Mucosa of rectum (tissue), 2 donors: ENCODE measurements around the gene CFAP206.

ENCODE experiments used
- H3K27ac ChIP-seq, 2 donors: one replicate each; pipeline ENCODE4 v1.7.0; 2013; ENCODE audit warnings: inconsistent platforms in 2 of 2, low read depth in 2 of 2, low read length in 2 of 2
- H3K27me3 ChIP-seq, 2 donors: one replicate each; pipeline ENCODE4 v1.7.0; 2013; ENCODE audit warnings: low read length in 2 of 2; ENCODE audit not compliant: control insufficient read depth in 2 of 2, insufficient read depth in 2 of 2
- H3K36me3 ChIP-seq, 2 donors: one replicate each; pipeline ENCODE4 v1.7.0; 2013; ENCODE audit warnings: low read length in 2 of 2; ENCODE audit not compliant: control insufficient read depth in 2 of 2, insufficient read depth in 2 of 2
- H3K4me1 ChIP-seq, 2 donors: one replicate each; pipeline ENCODE4 v1.7.0; 2013; ENCODE audit warnings: low read length in 2 of 2, mild to moderate bottlenecking in 1 of 2; ENCODE audit not compliant: control insufficient read depth in 2 of 2, insufficient read depth in 2 of 2
- H3K4me3 ChIP-seq, 2 donors: one replicate each; pipeline ENCODE4 v1.7.0; 2013; ENCODE audit warnings: low read length in 2 of 2
- H3K9ac ChIP-seq, 2 donors: one replicate each; pipeline ENCODE4 v1.7.0; 2013; ENCODE audit warnings: low read length in 2 of 2, low read depth in 1 of 2, mild to moderate bottlenecking in 1 of 2
- H3K9me3 ChIP-seq, 2 donors: one replicate each; pipeline ENCODE4 v1.7.0; 2013; ENCODE audit warnings: low read length in 2 of 2; ENCODE audit not compliant: control insufficient read depth in 2 of 2
- donor health status: healthy.
- donor health status: Normal muscosa, but diverticular disease.

Gene CFAP206

GRCh38 chr6:87407901-87408720 is at the start of gene CFAP206:
Gene CFAP206, plus strand, starts transcription at chr6:87407972. Its CDS starts 1,868 bp downstream, at chr6:87409840.
- no peaks in the 10 kb centered on the region for H3K36me3 ChIP-seq
- H3K27ac ChIP-seq, result peak within 1 kb of the TSS; percentile 66 to 67
- peak within 1 kb of the TSS; percentile 75 to 84 for H3K9ac ChIP-seq
- no peaks in the 10 kb centered on the region for H3K27me3 ChIP-seq
- peak within 1 kb of the TSS; percentile 81 to 94 for H3K4me3 ChIP-seq
- no peaks in the 10 kb centered on the region for H3K9me3 ChIP-seq
- H3K4me1 ChIP-seq, result peaks cover 3 to 4% of the 10 kb centered on the region in 2 donors

- no peak overlapping the region for H3K9ac ChIP-seq
- no peak overlapping the region for H3K4me3 ChIP-seq
- H3K4me1 ChIP-seq, result no peaks in the 10 kb centered on the region
- no peaks in the 10 kb centered on the region for H3K9me3 ChIP-seq
- no peaks in the 10 kb centered on the region for H3K36me3 ChIP-seq
- H3K27me3 ChIP-seq, result no peaks in the 10 kb centered on the region
- H3K27ac ChIP-seq, result no peak overlapping the region
These were observed 43.0 kb upstream of the CFAP206 start for GRCh38 chr6:87364602-87365252.

GRCh38 chr6:87366072-87366827 is 41.5 kb upstream of the CFAP206 start:
- H3K4me3 ChIP-seq, result no peak overlapping the region
- H3K27ac ChIP-seq, result no peak overlapping the region
- no peaks in the 10 kb centered on the region for H3K36me3 ChIP-seq
- no peaks in the 10 kb centered on the region for H3K27me3 ChIP-seq
- H3K4me1 ChIP-seq, result no peaks in the 10 kb centered on the region
- no peak overlapping the region for H3K9ac ChIP-seq
- H3K9me3 ChIP-seq, result no peaks in the 10 kb centered on the region

- Histone ChIP-seq H3K9ac (no peak overlapping the region), H3K27ac (no peak overlapping the region), H3K36me3 (no peaks in the 10 kb centered on the region), H3K4me3 (no peak overlapping the region), H3K4me1 (no peaks in the 10 kb centered on the region), H3K27me3 (no peaks in the 10 kb centered on the region), H3K9me3 (no peaks in the 10 kb centered on the region)
These were observed 40.9 kb upstream of the CFAP206 start for GRCh38 chr6:87366899-87367298.

GRCh38 chr6:87373377-87373776 is 34.4 kb upstream of the CFAP206 start:
- Histone ChIP-seq H3K4me3 (no peak overlapping the region), H3K4me1 (no peaks in the 10 kb centered on the region), H3K9me3 (no peaks in the 10 kb centered on the region), H3K36me3 (no peaks in the 10 kb centered on the region), H3K27ac (no peak overlapping the region), H3K9ac (no peak overlapping the region), H3K27me3 (no peaks in the 10 kb centered on the region)

- Histone ChIP-seq H3K9me3 (no peaks in the 10 kb centered on the region), H3K9ac (no peak overlapping the region), H3K36me3 (no peaks in the 10 kb centered on the region), H3K4me3 (no peak overlapping the region), H3K27ac (no peak overlapping the region), H3K27me3 (no peaks in the 10 kb centered on the region), H3K4me1 (no peaks in the 10 kb centered on the region)
These were observed 32.5 kb upstream of the CFAP206 start for GRCh38 chr6:87375315-87375714.

- Histone ChIP-seq H3K9me3 (no peaks in the 10 kb centered on the region), H3K9ac (no peak overlapping the region), H3K36me3 (no peaks in the 10 kb centered on the region), H3K27ac (no peak overlapping the region), H3K4me3 (no peak overlapping the region), H3K27me3 (no peaks in the 10 kb centered on the region), H3K4me1 (no peaks in the 10 kb centered on the region)
These were observed 31.1 kb upstream of the CFAP206 start for GRCh38 chr6:87376643-87377042.

- no peak overlapping the region for H3K27ac ChIP-seq
- H3K4me3 ChIP-seq, result no peak overlapping the region
These were observed 28.8 kb upstream of the CFAP206 start for GRCh38 chr6:87378947-87379346.

GRCh38 chr6:87382861-87383260 is 24.9 kb upstream of the CFAP206 start:
- Histone ChIP-seq H3K27me3 (no peaks in the 10 kb centered on the region), H3K36me3 (no peaks in the 10 kb centered on the region), H3K27ac (no peak overlapping the region), H3K4me1 (no peaks in the 10 kb centered on the region), H3K9me3 (no peaks in the 10 kb centered on the region), H3K4me3 (no peak overlapping the region), H3K9ac (no peak overlapping the region)

More at GRCh38 chr6:87378947-87379346, 28.8 kb upstream of the CFAP206 start:
- H3K36me3 ChIP-seq, result no peaks in the 10 kb centered on the region
- H3K9ac ChIP-seq, result no peak overlapping the region
- H3K27me3 ChIP-seq, result no peaks in the 10 kb centered on the region
- no peaks in the 10 kb centered on the region for H3K9me3 ChIP-seq
- H3K4me1 ChIP-seq, result no peaks in the 10 kb centered on the region

- no peak overlapping the region for H3K27ac ChIP-seq
- no peak overlapping the region for H3K9ac ChIP-seq
- no peaks in the 10 kb centered on the region for H3K36me3 ChIP-seq
- no peak overlapping the region for H3K4me3 ChIP-seq
- H3K4me1 ChIP-seq, result no peaks in the 10 kb centered on the region
- no peaks in the 10 kb centered on the region for H3K9me3 ChIP-seq
- no peaks in the 10 kb centered on the region for H3K27me3 ChIP-seq
These were observed 23.7 kb upstream of the CFAP206 start for GRCh38 chr6:87384038-87384437.
